Esophagus muscularis mucosa (tissue), 3 donors: Measurements from ENCODE around the gene PTPN5.

Source experiments
- EP300 ChIP-seq: sonication (generic); formaldehyde crosslinking; IDR thresholded peaks from one replicate; pipeline ENCODE4 v1.6.1; 2017; ENCODE audit warnings: antibody characterized with exemption
- TF ChIP-seq, protein P1 (sequence below), 3 experiments: fragments of 200-600 bp in 2 of 3; fragments of 450-650 bp in 1 of 3; sonication (generic) in 2 of 3; IDR thresholded peaks; one replicate each; pipeline ENCODE4 v1.5.1; 2017 to 2019; ENCODE audit warnings: antibody characterized with exemption in 3 of 3, mild to moderate bottlenecking in 2 of 3, moderate library complexity in 1 of 3

DNA sequence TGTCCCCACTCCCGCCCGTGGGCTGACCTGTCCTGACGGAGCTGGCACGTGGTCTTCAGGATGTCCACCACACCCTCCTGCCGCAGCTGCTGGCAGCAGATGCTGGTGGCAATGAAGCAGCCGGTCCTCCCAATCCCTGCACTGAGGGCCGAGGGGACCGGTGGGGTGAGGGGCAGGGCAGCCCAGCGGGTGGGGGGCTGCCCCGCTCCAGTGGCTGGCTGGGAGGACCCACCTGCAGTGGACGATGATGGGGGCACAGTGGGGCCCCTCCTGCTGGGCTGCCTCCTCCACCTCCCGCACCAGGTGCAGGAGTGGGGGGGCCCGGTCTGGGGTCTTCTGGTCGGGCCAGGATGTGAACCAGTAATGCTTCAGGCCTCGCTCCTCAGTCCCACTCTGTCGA lies 62.2 kb downstream of the PTPN5 start:
- TF ChIP-seq, protein P1, sequence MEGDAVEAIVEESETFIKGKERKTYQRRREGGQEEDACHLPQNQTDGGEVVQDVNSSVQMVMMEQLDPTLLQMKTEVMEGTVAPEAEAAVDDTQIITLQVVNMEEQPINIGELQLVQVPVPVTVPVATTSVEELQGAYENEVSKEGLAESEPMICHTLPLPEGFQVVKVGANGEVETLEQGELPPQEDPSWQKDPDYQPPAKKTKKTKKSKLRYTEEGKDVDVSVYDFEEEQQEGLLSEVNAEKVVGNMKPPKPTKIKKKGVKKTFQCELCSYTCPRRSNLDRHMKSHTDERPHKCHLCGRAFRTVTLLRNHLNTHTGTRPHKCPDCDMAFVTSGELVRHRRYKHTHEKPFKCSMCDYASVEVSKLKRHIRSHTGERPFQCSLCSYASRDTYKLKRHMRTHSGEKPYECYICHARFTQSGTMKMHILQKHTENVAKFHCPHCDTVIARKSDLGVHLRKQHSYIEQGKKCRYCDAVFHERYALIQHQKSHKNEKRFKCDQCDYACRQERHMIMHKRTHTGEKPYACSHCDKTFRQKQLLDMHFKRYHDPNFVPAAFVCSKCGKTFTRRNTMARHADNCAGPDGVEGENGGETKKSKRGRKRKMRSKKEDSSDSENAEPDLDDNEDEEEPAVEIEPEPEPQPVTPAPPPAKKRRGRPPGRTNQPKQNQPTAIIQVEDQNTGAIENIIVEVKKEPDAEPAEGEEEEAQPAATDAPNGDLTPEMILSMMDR (IDR thresholded peaks at IDR 0.05) = no peak
- no peak for TF ChIP-seq EP300
